Mammary epithelial cell (primary cell): ENCODE results near the gene OR2A12.

Source experiments
- EZH2 ChIP-seq: IDR thresholded peaks from 2 replicates; pipeline ENCODE4 v1.6.1; 2012; ENCODE audit warnings: low read length, inconsistent platforms, borderline replicate concordance
- TF ChIP-seq, protein P1 (sequence below), 2 donors: IDR thresholded peaks in 1 of 2; conservative IDR thresholded peaks in 1 of 2; 2 replicates each; pipeline ENCODE4 v1.5.1; 2011 to 2012; ENCODE audit warnings: inconsistent platforms in 2 of 2, low read length in 2 of 2, mild to moderate bottlenecking in 2 of 2, control low read depth in 1 of 2, low read depth in 1 of 2; ENCODE audit not compliant: insufficient read depth in 1 of 2; ENCODE audit errors: extremely low read depth in 1 of 2

DNA sequence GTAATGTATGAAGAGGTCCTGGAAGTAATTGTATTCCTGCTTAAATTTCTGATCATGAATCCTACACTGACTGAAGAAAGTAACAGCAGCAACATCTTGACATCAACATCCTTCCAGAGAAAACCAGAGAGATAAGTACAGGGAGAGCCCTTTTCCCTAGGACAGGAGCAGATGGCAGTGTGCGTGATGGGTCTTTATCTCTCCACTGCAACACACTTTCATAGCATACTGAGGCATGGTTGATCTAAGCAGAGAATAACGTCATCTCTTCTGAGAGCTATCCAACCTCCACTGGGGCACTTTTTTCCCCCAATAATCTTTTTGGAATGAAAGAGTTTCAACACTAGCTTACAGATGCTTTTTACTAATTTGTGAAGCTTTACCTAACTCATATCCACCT lies 16.1 kb upstream of the OR2A12 start:
- TF ChIP-seq, protein P1, sequence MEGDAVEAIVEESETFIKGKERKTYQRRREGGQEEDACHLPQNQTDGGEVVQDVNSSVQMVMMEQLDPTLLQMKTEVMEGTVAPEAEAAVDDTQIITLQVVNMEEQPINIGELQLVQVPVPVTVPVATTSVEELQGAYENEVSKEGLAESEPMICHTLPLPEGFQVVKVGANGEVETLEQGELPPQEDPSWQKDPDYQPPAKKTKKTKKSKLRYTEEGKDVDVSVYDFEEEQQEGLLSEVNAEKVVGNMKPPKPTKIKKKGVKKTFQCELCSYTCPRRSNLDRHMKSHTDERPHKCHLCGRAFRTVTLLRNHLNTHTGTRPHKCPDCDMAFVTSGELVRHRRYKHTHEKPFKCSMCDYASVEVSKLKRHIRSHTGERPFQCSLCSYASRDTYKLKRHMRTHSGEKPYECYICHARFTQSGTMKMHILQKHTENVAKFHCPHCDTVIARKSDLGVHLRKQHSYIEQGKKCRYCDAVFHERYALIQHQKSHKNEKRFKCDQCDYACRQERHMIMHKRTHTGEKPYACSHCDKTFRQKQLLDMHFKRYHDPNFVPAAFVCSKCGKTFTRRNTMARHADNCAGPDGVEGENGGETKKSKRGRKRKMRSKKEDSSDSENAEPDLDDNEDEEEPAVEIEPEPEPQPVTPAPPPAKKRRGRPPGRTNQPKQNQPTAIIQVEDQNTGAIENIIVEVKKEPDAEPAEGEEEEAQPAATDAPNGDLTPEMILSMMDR (conservative IDR thresholded peaks at IDR 0.05 in 1 of 2, IDR thresholded peaks at IDR 0.05 in 1 of 2; ENCODE audit: extremely low read depth in 1 of 2, insufficient read depth in 1 of 2, low read depth in 1 of 2, low read length in 2 of 2): no peak
- TF ChIP-seq EZH2: no peak
